ENCODE measurements around the gene NAP1L5.

The NAP1L5 gene

GRCh38 chr4:88736264-88736663, 38.6 kb upstream of the NAP1L5 start:
- no peak overlapping the region for H2AFZ ChIP-seq (ENCODE audit: low read length, unreplicated experiment)
- H3K27ac ChIP-seq (ENCODE audit: low read depth, low read length): no peak overlapping the region
- H3K36me3 ChIP-seq (ENCODE audit: insufficient read depth, low read length): peaks cover 11% of the 10 kb centered on the region; the same call in 1 of the 2 replicates
- peaks cover 18% of the 10 kb centered on the region for H3K4me1 ChIP-seq (ENCODE audit: control insufficient read depth, insufficient read depth, low read length, unreplicated experiment)
- no peaks in the 10 kb centered on the region for H3K79me2 ChIP-seq (ENCODE audit: control insufficient read depth, insufficient read depth, low read length, unreplicated experiment)
- no peaks in the 10 kb centered on the region for H3K27me3 ChIP-seq (ENCODE audit: insufficient read depth, low read length)
- H3K4me3 ChIP-seq (ENCODE audit: low read depth, low read length): no peak overlapping the region

GRCh38 chr4:88735564-88735963, 37.9 kb upstream of the NAP1L5 start:
- peaks cover 11% of the 10 kb centered on the region; the same call in 1 of the 2 replicates for H3K36me3 ChIP-seq (ENCODE audit: insufficient read depth, low read length)
- H3K27me3 ChIP-seq (ENCODE audit: insufficient read depth, low read length): no peaks in the 10 kb centered on the region
- no peak overlapping the region for H3K27ac ChIP-seq (ENCODE audit: low read depth, low read length)
- H3K4me3 ChIP-seq (ENCODE audit: low read depth, low read length): no peak overlapping the region
- peaks cover 18% of the 10 kb centered on the region for H3K4me1 ChIP-seq (ENCODE audit: control insufficient read depth, insufficient read depth, low read length, unreplicated experiment)
- H2AFZ ChIP-seq (ENCODE audit: low read length, unreplicated experiment): no peak overlapping the region
- H3K79me2 ChIP-seq (ENCODE audit: control insufficient read depth, insufficient read depth, low read length, unreplicated experiment): no peaks in the 10 kb centered on the region

DNA sequence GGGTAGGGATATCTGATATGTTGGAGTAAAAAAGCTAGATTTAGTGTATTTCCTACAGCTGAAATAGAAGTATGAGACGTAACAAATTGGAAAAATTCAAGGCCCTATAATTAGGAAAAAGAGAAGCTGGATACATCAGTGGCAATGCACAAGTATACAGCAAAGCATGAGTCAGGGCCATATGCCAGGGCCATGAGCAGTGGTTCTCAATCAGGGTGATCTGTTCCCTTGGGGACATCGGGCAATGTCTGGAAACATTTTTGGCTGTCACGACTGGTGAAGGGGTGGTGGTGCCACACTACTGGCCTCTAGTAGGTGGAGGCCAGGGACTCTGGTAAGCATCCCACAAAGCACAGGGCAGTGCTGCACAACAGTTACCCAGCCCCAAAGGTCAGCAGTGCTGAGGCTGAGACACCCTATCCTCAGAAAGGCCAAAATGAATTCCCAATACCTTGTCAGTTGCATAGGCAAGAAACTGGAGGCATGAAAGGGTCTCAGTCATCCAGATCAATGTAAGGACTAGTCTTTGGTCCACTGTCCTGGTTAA, 36.8 kb upstream of the NAP1L5 start:
- peaks cover 18% of the 10 kb centered on the region for H3K4me1 ChIP-seq (ENCODE audit: control insufficient read depth, insufficient read depth, low read length, unreplicated experiment)
- no peak overlapping the region for H3K4me3 ChIP-seq (ENCODE audit: low read depth, low read length)
- no peaks in the 10 kb centered on the region for H3K79me2 ChIP-seq (ENCODE audit: control insufficient read depth, insufficient read depth, low read length, unreplicated experiment)
- H3K27me3 ChIP-seq (ENCODE audit: insufficient read depth, low read length): no peaks in the 10 kb centered on the region
- peaks cover 12% of the 10 kb centered on the region for H3K36me3 ChIP-seq (ENCODE audit: insufficient read depth, low read length)
- no peak overlapping the region for H3K27ac ChIP-seq (ENCODE audit: low read depth, low read length)
- H2AFZ ChIP-seq (ENCODE audit: low read length, unreplicated experiment): no peak overlapping the region

GRCh38 chr4:88732714-88733368, 35.2 kb upstream of the NAP1L5 start:
- Histone ChIP-seq H2AFZ (ENCODE audit: low read length, unreplicated experiment) (no peak overlapping the region), H3K79me2 (ENCODE audit: control insufficient read depth, insufficient read depth, low read length, unreplicated experiment) (no peaks in the 10 kb centered on the region), H3K4me1 (ENCODE audit: control insufficient read depth, insufficient read depth, low read length, unreplicated experiment) (peaks cover 18% of the 10 kb centered on the region), H3K36me3 (ENCODE audit: insufficient read depth, low read length) (peaks cover 8% of the 10 kb centered on the region; the same call in 1 of the 2 replicates), H3K27ac (ENCODE audit: low read depth, low read length) (no peak overlapping the region), H3K27me3 (ENCODE audit: insufficient read depth, low read length) (no peaks in the 10 kb centered on the region), H3K4me3 (ENCODE audit: low read depth, low read length) (no peak overlapping the region)

DNA sequence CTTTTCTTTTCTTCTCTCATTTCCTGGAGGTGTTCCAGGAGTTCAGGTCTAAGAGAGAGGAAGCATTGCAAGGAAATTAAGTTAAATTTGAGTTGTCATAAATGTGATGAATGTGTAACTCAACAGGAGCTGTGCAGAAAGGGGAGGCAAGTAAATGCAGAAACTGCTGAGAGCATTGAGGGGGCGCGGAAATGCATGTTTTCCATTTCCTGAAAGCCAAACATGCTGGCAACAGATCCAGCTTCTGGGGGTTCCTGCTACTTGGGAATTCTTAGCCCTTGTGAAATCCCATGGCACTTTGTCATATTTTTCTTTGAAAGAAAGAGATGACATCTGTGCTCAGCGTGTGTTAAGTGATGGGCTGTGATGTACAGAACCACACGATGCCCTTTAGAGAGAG, 33.8 kb upstream of the NAP1L5 start:
- Histone ChIP-seq H3K36me3 (ENCODE audit: insufficient read depth, low read length) (peaks cover 8% of the 10 kb centered on the region; the same call in 1 of the 2 replicates), H3K79me2 (ENCODE audit: control insufficient read depth, insufficient read depth, low read length, unreplicated experiment) (no peaks in the 10 kb centered on the region), H3K4me3 (ENCODE audit: low read depth, low read length) (no peak overlapping the region), H3K27ac (ENCODE audit: low read depth, low read length) (no peak overlapping the region), H3K27me3 (ENCODE audit: insufficient read depth, low read length) (no peaks in the 10 kb centered on the region), H3K4me1 (ENCODE audit: control insufficient read depth, insufficient read depth, low read length, unreplicated experiment) (peaks cover 18% of the 10 kb centered on the region), H2AFZ (ENCODE audit: low read length, unreplicated experiment) (no peak overlapping the region)

GRCh38 chr4:88730811-88731210, 33.2 kb upstream of the NAP1L5 start:
- H3K4me3 ChIP-seq (ENCODE audit: low read depth, low read length): no peak overlapping the region
- H3K4me1 ChIP-seq (ENCODE audit: control insufficient read depth, insufficient read depth, low read length, unreplicated experiment): peaks cover 16% of the 10 kb centered on the region
- no peak overlapping the region for H2AFZ ChIP-seq (ENCODE audit: low read length, unreplicated experiment)
- H3K79me2 ChIP-seq (ENCODE audit: control insufficient read depth, insufficient read depth, low read length, unreplicated experiment): no peaks in the 10 kb centered on the region
- H3K27ac ChIP-seq (ENCODE audit: low read depth, low read length): no peak overlapping the region
- peaks cover 8% of the 10 kb centered on the region; the same call in 1 of the 2 replicates for H3K36me3 ChIP-seq (ENCODE audit: insufficient read depth, low read length)
- no peaks in the 10 kb centered on the region for H3K27me3 ChIP-seq (ENCODE audit: insufficient read depth, low read length)

GRCh38 chr4:88729146-88729760, 31.6 kb upstream of the NAP1L5 start:
- Histone ChIP-seq H3K79me2 (ENCODE audit: control insufficient read depth, insufficient read depth, low read length, unreplicated experiment) (no peaks in the 10 kb centered on the region), H3K36me3 (ENCODE audit: insufficient read depth, low read length) (peaks cover 8% of the 10 kb centered on the region; the same call in 1 of the 2 replicates), H3K27ac (ENCODE audit: low read depth, low read length) (no peak overlapping the region), H3K4me1 (ENCODE audit: control insufficient read depth, insufficient read depth, low read length, unreplicated experiment) (peaks cover 3% of the 10 kb centered on the region), H3K4me3 (ENCODE audit: low read depth, low read length) (no peak overlapping the region), H2AFZ (ENCODE audit: low read length, unreplicated experiment) (no peak overlapping the region), H3K27me3 (ENCODE audit: insufficient read depth, low read length) (no peaks in the 10 kb centered on the region)

- Histone ChIP-seq H3K27me3 (ENCODE audit: insufficient read depth, low read length) (no peaks in the 10 kb centered on the region), H3K79me2 (ENCODE audit: control insufficient read depth, insufficient read depth, low read length, unreplicated experiment) (no peaks in the 10 kb centered on the region), H3K4me1 (ENCODE audit: control insufficient read depth, insufficient read depth, low read length, unreplicated experiment) (no peaks in the 10 kb centered on the region), H3K36me3 (ENCODE audit: insufficient read depth, low read length) (peaks cover 8% of the 10 kb centered on the region; the same call in 1 of the 2 replicates), H2AFZ (ENCODE audit: low read length, unreplicated experiment) (no peak overlapping the region), H3K27ac (ENCODE audit: low read depth, low read length) (no peak overlapping the region), H3K4me3 (ENCODE audit: low read depth, low read length) (no peak overlapping the region)
These were observed 30.5 kb upstream of the NAP1L5 start for GRCh38 chr4:88728146-88728545.

DNA sequence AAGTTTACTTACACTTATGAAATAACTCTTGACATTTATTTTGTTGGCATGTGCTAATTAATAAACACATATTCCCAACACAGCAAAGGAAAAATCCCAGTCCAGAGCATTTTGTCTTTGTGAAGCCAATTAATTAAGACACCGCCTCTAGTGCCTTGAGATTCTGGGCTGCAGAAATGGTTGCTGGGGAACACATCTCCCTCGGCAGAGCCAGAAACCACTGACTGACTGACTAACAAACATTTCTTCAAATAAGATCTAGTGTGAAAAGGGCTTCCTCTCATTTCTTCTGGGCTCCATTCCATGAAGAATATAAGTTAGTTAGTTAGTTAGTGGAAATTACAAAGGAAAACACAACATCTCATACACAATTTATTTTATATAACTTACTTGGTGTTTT, 28.4 kb upstream of the NAP1L5 start:
- H3K79me2 ChIP-seq (ENCODE audit: control insufficient read depth, insufficient read depth, low read length, unreplicated experiment): no peaks in the 10 kb centered on the region
- H3K27me3 ChIP-seq (ENCODE audit: insufficient read depth, low read length): no peaks in the 10 kb centered on the region
- no peak overlapping the region for H2AFZ ChIP-seq (ENCODE audit: low read length, unreplicated experiment)
- H3K4me1 ChIP-seq (ENCODE audit: control insufficient read depth, insufficient read depth, low read length, unreplicated experiment): no peaks in the 10 kb centered on the region
- H3K27ac ChIP-seq (ENCODE audit: low read depth, low read length): no peak overlapping the region
- peaks cover 8% of the 10 kb centered on the region; the same call in 1 of the 2 replicates for H3K36me3 ChIP-seq (ENCODE audit: insufficient read depth, low read length)
- no peak overlapping the region for H3K4me3 ChIP-seq (ENCODE audit: low read depth, low read length)

GRCh38 chr4:88725143-88725542, 27.5 kb upstream of the NAP1L5 start:
- Histone ChIP-seq H2AFZ (ENCODE audit: low read length, unreplicated experiment) (no peak overlapping the region), H3K27ac (ENCODE audit: low read depth, low read length) (no peak overlapping the region), H3K4me1 (ENCODE audit: control insufficient read depth, insufficient read depth, low read length, unreplicated experiment) (no peaks in the 10 kb centered on the region), H3K27me3 (ENCODE audit: insufficient read depth, low read length) (no peaks in the 10 kb centered on the region), H3K79me2 (ENCODE audit: control insufficient read depth, insufficient read depth, low read length, unreplicated experiment) (no peaks in the 10 kb centered on the region), H3K4me3 (ENCODE audit: low read depth, low read length) (no peak overlapping the region), H3K36me3 (ENCODE audit: insufficient read depth, low read length) (peaks cover 11% of the 10 kb centered on the region; the same call in 1 of the 2 replicates)

- Histone ChIP-seq H3K27me3 (ENCODE audit: insufficient read depth, low read length) (no peaks in the 10 kb centered on the region), H3K27ac (ENCODE audit: low read depth, low read length) (no peak overlapping the region), H3K4me3 (ENCODE audit: low read depth, low read length) (no peak overlapping the region), H3K36me3 (ENCODE audit: insufficient read depth, low read length) (peaks cover 10% of the 10 kb centered on the region; the same call in 1 of the 2 replicates), H3K4me1 (ENCODE audit: control insufficient read depth, insufficient read depth, low read length, unreplicated experiment) (no peaks in the 10 kb centered on the region), H2AFZ (ENCODE audit: low read length, unreplicated experiment) (no peak overlapping the region), H3K79me2 (ENCODE audit: control insufficient read depth, insufficient read depth, low read length, unreplicated experiment) (no peaks in the 10 kb centered on the region)
These were observed 26.8 kb upstream of the NAP1L5 start for GRCh38 chr4:88724406-88724805.
